Loucy (cell line): Measurements from ENCODE around the gene PPP2R2B.

ENCODE experiments used
- CTCF ChIP-seq: fragments of 200-600 bp; sonication (generic); conservative IDR thresholded peaks from 2 replicates; pipeline ENCODE4 v1.5.1; 2014; ENCODE audit warnings: mild to moderate bottlenecking, antibody characterized with exemption, low read length
- EZH2phosphoT487 ChIP-seq: fragments of 200-600 bp; IDR thresholded peaks from 2 replicates; pipeline ENCODE4 v1.6.1; 2018; ENCODE audit warnings: antibody characterized with exemption, mild to moderate bottlenecking, moderate library complexity, borderline replicate concordance

DNA sequence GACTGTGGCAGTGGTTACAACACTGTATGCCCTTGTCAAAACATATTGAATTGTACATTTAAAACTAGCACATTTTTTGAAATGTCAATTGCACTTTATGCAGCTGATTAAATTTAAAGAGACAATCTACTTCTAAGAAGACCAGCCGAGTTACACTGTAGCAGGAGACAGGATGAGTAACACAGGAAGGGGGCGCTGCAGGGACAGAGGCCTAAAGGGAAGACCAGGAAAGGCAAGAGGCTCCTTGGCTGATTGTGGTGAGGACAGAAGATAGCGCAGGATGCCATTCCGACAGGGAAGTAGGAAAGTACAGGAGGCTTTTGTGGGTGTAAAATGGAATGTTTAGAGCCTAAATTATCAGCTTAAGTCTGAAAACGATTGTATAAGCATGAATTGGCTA, 28.2 kb upstream of the PPP2R2B start:
- TF ChIP-seq CTCF (no peak), EZH2phosphoT487 (no peak)
